GM18511 (cell line): ENCODE measurements around the gene ENTPD3.

ENCODE experiments used
- ATAC-seq: cut with Tn5 transposase; IDR thresholded peaks from one replicate; pipeline ENCODE4 v1.9.1; 2021; ENCODE audit warnings: mild to moderate bottlenecking, moderate library complexity; ENCODE audit not compliant: unreplicated experiment

Gene ENTPD3

GRCh38 chr3:40387001-40387894, at the start of gene ENTPD3:
Gene ENTPD3 (plus strand): TSS chr3:40387184. CDS start chr3:40388058, 874 bp downstream.
- ATAC-seq: no peak

- ATAC-seq: no peak
Measured at GRCh38 chr3:40339871-40340270, 47.1 kb upstream of the ENTPD3 start.

DNA sequence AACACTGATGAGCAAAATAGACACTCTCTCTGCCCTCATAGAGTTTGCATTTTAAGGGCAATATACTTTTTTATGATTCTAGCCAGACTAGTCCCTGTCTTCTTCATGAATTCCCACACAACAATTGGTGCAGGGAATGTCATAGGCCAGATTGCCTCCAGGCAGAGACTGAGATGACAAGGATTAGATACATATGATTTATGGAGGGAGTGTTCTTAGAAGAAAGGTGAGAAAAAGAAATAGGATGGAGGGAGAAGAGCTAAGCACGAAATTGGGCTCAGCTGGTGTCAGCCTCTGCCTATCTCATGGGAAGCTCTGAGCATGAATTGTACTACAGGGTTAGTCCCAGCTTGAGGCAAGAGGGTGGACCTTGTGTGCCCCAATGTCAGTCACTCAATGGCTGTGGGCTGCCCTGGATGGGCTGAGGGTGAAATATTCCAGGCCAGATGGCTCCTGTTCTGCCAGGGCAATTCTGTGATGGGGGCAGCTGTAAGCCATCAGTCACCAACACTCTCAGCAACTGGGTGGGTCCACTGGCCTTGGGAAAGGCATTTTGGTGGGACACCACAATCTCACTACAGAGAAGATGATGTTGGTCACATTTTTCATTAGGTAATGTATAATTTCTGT, 46.3 kb upstream of the ENTPD3 start:
- ATAC-seq: no peak

- no peak for ATAC-seq
Measured at GRCh38 chr3:40341671-40342070, 45.3 kb upstream of the ENTPD3 start.

DNA sequence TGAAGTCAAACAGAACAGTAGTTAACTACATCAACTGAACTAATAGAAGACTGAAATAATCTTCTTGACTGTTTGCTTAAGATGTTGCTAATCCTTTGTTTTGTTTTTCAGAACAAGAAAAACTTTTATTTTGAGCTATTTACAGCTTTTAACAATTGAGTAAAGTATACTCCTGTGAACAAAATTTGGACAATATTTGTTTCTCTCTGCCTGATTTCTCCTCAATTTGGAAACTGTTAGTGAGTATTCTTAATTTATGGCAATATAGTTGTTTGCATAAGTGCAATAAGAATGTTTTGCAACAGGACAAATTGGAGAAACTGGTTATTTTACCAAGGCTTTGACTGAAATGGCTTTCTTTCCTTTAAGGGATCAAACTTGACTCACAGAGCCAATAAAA, 36.5 kb upstream of the ENTPD3 start:
- no peak for ATAC-seq

GRCh38 chr3:40355410-40355809, 31.6 kb upstream of the ENTPD3 start:
- no peak for ATAC-seq

DNA sequence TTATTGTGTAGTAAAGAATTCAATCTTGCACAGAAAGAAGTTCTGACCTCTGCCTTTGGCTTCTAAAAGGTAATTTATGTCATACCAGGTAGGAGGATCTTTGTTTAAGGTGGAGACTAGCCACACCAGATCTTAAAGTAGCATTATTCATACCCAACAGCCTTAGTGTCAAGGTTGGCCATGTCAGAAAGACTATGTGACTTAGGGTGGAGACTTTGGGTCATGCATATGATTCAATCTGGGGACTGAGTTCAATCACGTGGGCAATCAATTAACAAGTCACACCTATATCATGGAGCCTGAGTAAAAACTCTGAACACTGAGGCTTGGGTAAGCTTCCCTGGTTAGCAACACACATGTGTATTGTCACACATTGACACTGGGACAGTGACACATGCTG, 28.5 kb upstream of the ENTPD3 start:
- ATAC-seq: no peak

- no peak for ATAC-seq
Measured at GRCh38 chr3:40363674-40364073, 23.3 kb upstream of the ENTPD3 start.

DNA sequence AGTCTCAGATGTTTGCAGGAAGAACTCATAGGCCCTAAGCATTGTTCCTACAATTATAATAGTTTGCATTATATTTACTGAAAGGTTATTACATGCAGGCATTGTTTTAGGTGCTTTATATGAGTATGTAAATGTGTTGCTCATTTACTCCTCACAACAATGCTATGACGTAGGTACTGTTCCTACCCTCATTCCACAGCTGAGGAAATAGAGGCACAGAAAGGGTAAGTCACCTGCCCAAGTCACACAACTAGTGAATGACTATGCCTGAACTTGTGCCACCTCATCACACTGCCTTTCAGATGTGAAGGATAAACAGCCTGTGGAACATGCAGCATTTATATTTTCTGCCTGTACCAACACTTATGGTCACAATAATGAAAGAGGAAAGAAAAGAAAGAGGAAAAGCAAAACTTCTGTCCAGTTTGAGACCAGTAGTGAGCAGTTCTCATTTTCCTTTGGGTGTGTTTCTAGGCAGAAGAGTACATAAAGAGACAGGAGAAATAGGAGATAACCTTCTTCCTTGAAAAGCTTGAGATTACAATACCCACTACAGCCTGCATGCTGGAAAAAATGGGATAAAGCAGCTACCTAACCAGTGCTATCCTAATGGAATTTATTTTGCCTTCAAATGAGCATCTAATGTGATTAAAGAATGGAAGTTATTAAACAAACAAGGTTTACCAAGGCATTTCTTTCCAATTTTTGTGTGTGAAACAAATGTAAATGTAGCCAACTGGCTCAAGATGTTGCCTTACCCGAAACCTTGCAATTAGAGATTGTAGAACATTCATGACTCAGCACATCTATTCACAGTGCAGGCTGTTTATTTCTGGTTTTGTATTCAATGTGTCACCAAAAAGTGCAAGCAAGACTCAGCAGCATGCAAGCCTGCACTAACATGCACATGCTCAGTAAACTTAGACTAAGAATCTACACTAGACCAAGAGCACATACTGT, 20.5 kb upstream of the ENTPD3 start:
- no peak for ATAC-seq

- ATAC-seq: no peak
Measured at GRCh38 chr3:40369716-40370115, 17.3 kb upstream of the ENTPD3 start.

DNA sequence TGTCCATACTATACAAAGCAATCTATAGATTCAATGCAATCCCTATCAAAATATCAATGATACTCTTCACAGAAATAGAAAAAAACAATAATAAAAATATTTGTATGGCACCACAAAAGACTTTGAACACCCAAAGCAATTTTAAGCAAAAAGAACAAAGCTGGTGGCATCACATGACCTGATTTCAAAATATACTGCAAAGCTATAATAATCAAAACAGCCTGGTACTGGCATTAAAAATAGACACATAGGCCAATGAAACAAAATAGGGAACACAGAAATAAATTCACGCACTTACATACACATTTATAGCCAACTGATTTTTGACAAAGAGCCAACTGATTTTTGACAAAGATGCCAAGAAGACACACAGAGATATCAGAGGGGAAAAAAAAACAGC, 9.2 kb upstream of the ENTPD3 start:
- ATAC-seq: no peak

DNA sequence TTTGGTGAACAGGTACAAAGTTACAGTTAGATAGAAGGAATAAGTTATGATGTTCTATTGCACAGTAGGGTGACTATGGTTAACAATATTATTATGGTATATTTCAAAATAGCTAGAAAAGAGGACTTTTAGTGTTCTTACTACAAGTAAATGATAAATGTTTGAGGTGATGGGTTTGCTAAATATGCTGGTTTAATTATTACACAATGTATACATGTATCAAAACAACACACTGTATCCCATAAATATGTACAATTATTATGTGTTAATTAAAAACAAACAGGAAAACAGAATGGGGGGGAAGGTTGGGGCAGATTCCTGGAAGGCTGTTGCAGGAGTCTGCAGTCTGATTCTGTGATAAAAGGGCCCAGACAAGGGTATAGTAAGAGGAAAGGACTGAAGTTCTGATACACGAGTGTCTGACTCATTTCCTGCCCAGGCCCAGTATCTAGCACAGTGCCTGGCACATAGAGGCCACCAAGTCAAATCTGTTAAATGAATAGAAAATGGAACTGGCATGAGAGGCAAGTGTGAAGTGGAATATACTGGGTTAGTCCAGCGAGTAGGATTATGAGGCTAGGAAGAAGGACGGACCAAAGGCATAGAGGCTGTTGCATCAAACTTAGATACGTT, 7.2 kb upstream of the ENTPD3 start:
- no peak for ATAC-seq

- ATAC-seq: no peak
Measured at GRCh38 chr3:40381904-40382616, 4.9 kb upstream of the ENTPD3 start.

DNA sequence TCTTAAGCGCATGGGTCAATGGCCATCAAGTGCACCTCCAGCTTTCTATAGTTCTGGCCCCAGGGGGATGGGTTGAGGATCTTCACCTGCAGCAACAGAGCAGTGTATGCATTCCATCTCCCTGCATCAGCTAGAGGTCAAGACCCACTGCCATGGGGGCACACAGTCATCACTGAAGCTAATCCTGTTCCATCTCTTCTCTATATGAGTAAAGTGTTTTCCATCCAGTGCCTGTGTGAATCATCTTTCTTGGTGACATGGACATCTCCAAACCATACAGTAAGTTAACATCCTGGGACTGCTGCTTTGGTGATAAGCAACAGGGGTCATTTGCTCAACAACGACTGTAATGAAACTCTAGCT, 4.4 kb upstream of the ENTPD3 start:
- no peak for ATAC-seq

GRCh38 chr3:40386213-40386612, 771 bp upstream of the ENTPD3 start:
- ATAC-seq: no peak

DNA sequence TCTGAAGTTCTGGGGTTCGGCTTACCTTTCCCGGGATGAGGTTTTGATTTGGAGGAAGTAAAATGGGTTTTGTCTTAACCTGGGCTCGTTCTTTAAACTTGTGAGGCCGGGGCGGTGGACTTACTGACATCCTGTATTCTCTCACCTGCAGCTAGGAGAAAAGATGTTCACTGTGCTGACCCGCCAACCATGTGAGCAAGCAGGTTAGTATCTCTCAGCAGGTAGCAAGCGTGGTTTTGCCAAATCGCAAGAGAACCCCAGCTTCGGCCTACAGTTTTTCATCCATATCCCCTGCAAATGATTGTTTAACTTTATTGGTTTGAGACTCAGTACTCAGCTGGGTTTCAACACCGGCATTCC, 891 bp downstream of the ENTPD3 start:
- ATAC-seq: no peak

GRCh38 chr3:40396406-40396805, 9.4 kb downstream of the ENTPD3 start:
- no peak for ATAC-seq

DNA sequence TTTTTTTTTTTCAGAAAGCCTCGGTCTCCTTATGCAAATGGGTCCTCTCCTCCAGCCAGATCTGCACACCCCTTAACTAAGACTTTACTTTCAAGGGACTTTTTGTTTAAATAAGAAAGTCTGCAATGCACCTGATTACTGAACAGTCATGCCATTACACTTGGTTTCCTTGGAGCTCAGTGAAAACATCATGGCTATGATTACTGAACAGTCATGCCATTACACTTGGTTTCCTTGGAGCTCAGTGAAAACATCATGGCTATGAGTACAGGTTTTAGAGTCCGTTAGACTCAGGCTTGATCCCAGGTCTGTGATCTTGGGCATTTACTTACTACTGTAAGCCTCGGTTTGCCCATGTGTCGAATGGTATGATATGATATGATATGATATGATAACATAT, 10.1 kb downstream of the ENTPD3 start:
- no peak for ATAC-seq

GRCh38 chr3:40397912-40398311, 10.9 kb downstream of the ENTPD3 start:
- no peak for ATAC-seq

DNA sequence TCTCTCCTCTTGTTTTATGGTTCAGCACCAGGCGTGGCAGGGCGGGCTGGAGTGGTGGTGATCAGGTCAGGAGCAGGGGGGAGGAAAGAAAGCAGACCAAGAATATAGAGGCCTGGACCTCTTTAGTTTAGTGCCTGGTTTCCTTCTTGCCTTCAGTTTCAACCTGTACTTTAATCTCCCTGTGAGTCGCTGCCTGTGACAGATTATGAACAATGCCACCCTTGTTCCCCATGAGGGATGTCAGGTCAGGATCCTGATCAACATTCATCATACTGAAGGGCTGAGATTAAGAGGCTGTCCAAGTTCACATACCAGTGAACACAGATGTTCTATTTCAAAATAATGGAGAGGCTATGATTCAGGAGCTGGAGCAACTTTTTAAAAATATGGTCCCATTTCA, 11.4 kb downstream of the ENTPD3 start:
- no peak for ATAC-seq
